Ovary (tissue), 9 donors: ENCODE results near the gene SGCA. TPM values are rescaled to one million over a fixed set of nuclear protein-coding genes. Genes with fewer than 3 reads are reported as not detected.

ENCODE experiments used
- DNase-seq, 5 donors: peaks; one replicate each; pipeline ENCODE4 v3.0.0-alpha.2; 2019 to 2020
- H3K27ac ChIP-seq, 2 donors: fragments of 200-600 bp; one replicate each; pipeline versions ENCODE4 v1.5.1 to v1.8.0; 2019 to 2022
- H3K27me3 ChIP-seq: fragments of 200-600 bp; one replicate; pipeline ENCODE4 v1.8.0; 2022
- H3K36me3 ChIP-seq: fragments of 200-600 bp; sonication (generic); one replicate; pipeline ENCODE4 v1.5.1; 2019
- H3K4me1 ChIP-seq: one replicate; pipeline ENCODE4 v1.8.1; 2013; ENCODE audit warnings: mild to moderate bottlenecking, moderate library complexity; ENCODE audit not compliant: insufficient read depth
- H3K4me3 ChIP-seq: fragments of 200-600 bp; sonication (generic); one replicate; pipeline ENCODE4 v1.5.1; 2017
- H3K9me3 ChIP-seq, 2 donors: fragments of 200-600 bp in 1 of 2; sonication (generic) in 1 of 2; one replicate each; pipeline versions ENCODE4 v1.5.1 to v1.8.1; 2013 to 2019; ENCODE audit warnings: mild to moderate bottlenecking in 1 of 2, moderate library complexity in 1 of 2
- CTCF ChIP-seq, 3 donors: fragments of 450-650 bp in 2 of 3; fragments of 200-600 bp in 1 of 3; IDR thresholded peaks; one replicate each; pipeline versions ENCODE4 v1.5.1 to v1.8.0; 2016 to 2022; ENCODE audit warnings: antibody characterized with exemption in 3 of 3, mild to moderate bottlenecking in 1 of 3
- EP300 ChIP-seq: sonication (generic); formaldehyde crosslinking; IDR thresholded peaks from one replicate; pipeline ENCODE4 v1.6.1; 2017; ENCODE audit warnings: antibody characterized with exemption
- POLR2A ChIP-seq: fragments of 450-650 bp; IDR thresholded peaks from one replicate; pipeline ENCODE4 v1.6.1; 2017; ENCODE audit warnings: antibody characterized with exemption, mild to moderate bottlenecking, moderate library complexity
- WGBS, 3 donors: extraction: QIAGEN DNeasy Blood & Tissue Kit in 1 of 3; methylation state at CpG; one replicate each; pipeline versions ENCODE4 v1.1.5 to v1.1.7; 2013 to 2017; 5-methylcytosine and 5-hydroxymethylcytosine counted together
- intact Hi-C, 4 donors: fragments of 100-400 bp; cut with DNase I; formaldehyde crosslinking; loops; one replicate each; pipeline versions ENCODE4 v1.11.0 to v1.15.1; 2022 to 2023
- polyA plus RNA-seq, 2 donors: library from polyadenylated mRNA; stranded (reverse); fragments of 200-250 nt in 1 of 2; fragments of 350-450 nt in 1 of 2; fragmentation: Illumina TruSeq in 1 of 2; extraction: RNeasy Lipid Tissue Mini Kit (QIAGEN cat#74804) in 1 of 2; gene quantifications; one replicate each; pipeline ENCODE4 v1.2.3, GENCODE V29; 2013 to 2014
- total RNA-seq, 7 donors: library from RNA; depleted of rRNA in 2 of 7; stranded (reverse); fragments of >200 nt in 2 of 7; fragmentation: NEBNext Ultra II Directional in 3 of 7; extraction: Animal tissue kit (Norgen Biotek cat#: 25700) in 3 of 7; gene quantifications; one replicate each; pipeline versions ENCODE4 v1.1.0 to v1.2.4, GENCODE V29; 2016 to 2023
- donor health status: DM: no; HTN: no; CAD: no; lungs with moderate emphysema.
- donor health status: DM: no; HTN: no; CAD: no.
- donor health status: Bipolar disorder and iron deficiency.
- donor health status: DM: yes; HTN: yes; CAD: no.
- donor health status: DM: no; HTN: no; CAD: no.
- donor health status: DM: yes; HTN: yes; CAD: no.

Gene SGCA
- total and polyA plus RNA-seq, 9 donors = 0.48 to 3.4 (median 2.2) TPM

- Histone ChIP-seq H3K27ac (peak overlapping the region; percentile 54 to 55), H3K9me3 (no peaks in the 10 kb centered on the region), H3K27me3 (no peaks in the 10 kb centered on the region), H3K4me1 (peaks cover 2% of the 10 kb centered on the region), H3K36me3 (no peaks in the 10 kb centered on the region), H3K4me3 (no peak overlapping the region)
- WGBS, 3 donors = 24 to 28% (median 24%) methylated on average over 19 of the region's 19 CpGs
- intact Hi-C loops = loop anchor here in 1 of 4 donors (2.0 kb wide), 1 partner anchor 14 kb away; no protein-coding TSS in a partner anchor
- TF ChIP-seq EP300 = no peak
- TF ChIP-seq POLR2A = no peak
- no peak for TF ChIP-seq CTCF (IDR thresholded peaks at IDR 0.05)
- DNase-seq = peak in 4 of 5 donors; percentile 57 to 77 (median 60)
Measured at GRCh38 chr17:50184611-50185398, 19.0 kb downstream of the SGCA start.

GRCh38 chr17:50185631-50186471 lies 20.0 kb downstream of the SGCA start:
- DNase-seq = peak in 1 of 5 donors; percentile 51
- Histone ChIP-seq H3K9me3 (no peaks in the 10 kb centered on the region), H3K4me3 (no peak overlapping the region), H3K4me1 (peaks cover 2% of the 10 kb centered on the region), H3K27me3 (no peaks in the 10 kb centered on the region), H3K27ac (peak overlapping the region; percentile 66), H3K36me3 (no peaks in the 10 kb centered on the region)
- 25 to 43% (median 37%) methylated on average over 27 to 31 of the region's 31 CpGs for WGBS, 3 donors
- intact Hi-C loops = loop anchor here in 1 of 4 donors (2.0 kb wide), 1 partner anchor 13 kb away; no protein-coding TSS in a partner anchor
- TF ChIP-seq CTCF (IDR thresholded peaks at IDR 0.05) (no peak), EP300 (no peak), POLR2A (no peak)

- Histone ChIP-seq H3K4me1 (peaks cover 2% of the 10 kb centered on the region), H3K27ac (peak overlapping the region; percentile 66), H3K9me3 (no peaks in the 10 kb centered on the region), H3K27me3 (no peaks in the 10 kb centered on the region), H3K4me3 (no peak overlapping the region), H3K36me3 (no peaks in the 10 kb centered on the region)
- no peak for DNase-seq
- intact Hi-C loops = no loop called here
- TF ChIP-seq EP300 (no peak), POLR2A (no peak), CTCF (IDR thresholded peaks at IDR 0.05) (no peak)
- 22 to 35% (median 25%) methylated on average over 19 to 24 of the region's 24 CpGs for WGBS, 3 donors
Measured at GRCh38 chr17:50186661-50187393, 21.0 kb downstream of the SGCA start.

GRCh38 chr17:50187394-50187725 lies 21.6 kb downstream of the SGCA start:
- Histone ChIP-seq H3K36me3 (no peaks in the 10 kb centered on the region), H3K4me3 (no peak overlapping the region), H3K4me1 (peaks cover 2% of the 10 kb centered on the region), H3K9me3 (no peaks in the 10 kb centered on the region), H3K27ac (peak overlapping the region; percentile 45 to 66), H3K27me3 (no peaks in the 10 kb centered on the region)
- TF ChIP-seq EP300 (no peak), POLR2A (no peak), CTCF (IDR thresholded peaks at IDR 0.05) (no peak)
- intact Hi-C loops = no loop called here
- DNase-seq = no peak
- 14 to 20% (median 19%) methylated on average over 4 of the region's 4 CpGs for WGBS, 3 donors
